GM18909 (cell line): Measurements from ENCODE around the gene MYH14.

Source experiments
- ATAC-seq: cut with Tn5 transposase; IDR thresholded peaks from one replicate; pipeline ENCODE4 v1.9.1; 2021; ENCODE audit warnings: mild to moderate bottlenecking; ENCODE audit not compliant: unreplicated experiment, poor library complexity

The MYH14 gene

DNA sequence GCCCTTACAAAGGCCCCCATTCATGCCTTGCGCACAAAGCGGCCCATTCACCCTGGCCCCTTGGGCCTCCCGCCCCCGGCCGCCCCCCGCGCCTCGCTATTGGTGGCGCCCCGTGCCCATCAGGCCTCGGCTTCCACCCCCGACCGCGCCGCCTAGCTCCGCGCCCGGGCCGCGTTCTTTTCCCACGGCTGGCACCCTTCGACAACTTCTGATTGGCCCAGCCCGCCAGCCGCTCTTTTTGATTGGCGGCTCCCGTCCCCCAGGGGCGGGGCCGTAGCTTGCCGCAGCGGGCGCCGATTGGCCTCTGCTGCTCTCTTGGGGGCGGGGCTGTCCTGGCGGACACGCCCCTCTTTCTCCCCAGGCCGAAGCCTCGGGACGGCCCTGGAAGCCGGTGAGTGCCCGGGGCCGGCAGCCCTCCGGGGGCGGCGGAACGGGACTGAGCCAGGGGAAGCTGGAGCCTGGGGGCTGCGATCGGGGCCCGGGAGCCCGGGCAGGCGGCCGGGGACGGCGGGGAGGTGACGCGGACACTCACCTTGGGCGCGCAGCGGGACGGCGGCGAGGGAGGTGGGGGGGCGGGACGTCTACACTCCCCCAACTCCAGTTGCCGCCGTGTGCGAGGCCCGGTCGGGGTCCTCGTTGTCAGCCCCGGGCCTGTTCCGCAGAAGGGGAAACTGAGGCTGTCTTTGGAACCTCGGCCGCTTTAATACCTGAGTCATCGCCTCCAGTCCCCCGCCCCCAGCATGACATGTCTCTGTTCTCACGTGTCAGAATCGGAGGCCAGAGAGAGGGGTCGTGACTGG is at the start of gene MYH14:
Gene MYH14 (plus strand): TSS at position 342 of the 800 bp plus-strand sequence. CDS start 6,744 bp downstream, outside the sequence.
- no peak for ATAC-seq

DNA sequence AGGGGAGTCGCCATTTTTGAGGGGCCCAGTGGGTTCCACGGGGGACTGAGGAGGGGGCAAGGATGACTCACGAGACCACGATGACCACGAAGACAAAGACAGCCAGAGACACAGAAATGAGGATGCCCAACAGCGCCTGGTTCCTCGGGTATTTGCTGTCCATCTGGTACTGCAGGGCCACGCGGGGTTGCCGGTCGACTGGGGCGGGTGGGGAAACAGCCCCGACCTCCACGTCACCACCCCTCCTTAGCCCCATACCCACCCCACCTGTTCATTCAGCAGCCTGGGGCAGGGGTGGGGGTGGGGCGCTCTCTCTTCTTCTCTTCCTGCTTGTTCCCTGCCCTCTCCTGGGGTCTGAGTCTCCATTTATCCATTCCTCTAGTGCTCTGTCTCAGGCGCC is 48.9 kb upstream of the MYH14 start:
- no peak for ATAC-seq

DNA sequence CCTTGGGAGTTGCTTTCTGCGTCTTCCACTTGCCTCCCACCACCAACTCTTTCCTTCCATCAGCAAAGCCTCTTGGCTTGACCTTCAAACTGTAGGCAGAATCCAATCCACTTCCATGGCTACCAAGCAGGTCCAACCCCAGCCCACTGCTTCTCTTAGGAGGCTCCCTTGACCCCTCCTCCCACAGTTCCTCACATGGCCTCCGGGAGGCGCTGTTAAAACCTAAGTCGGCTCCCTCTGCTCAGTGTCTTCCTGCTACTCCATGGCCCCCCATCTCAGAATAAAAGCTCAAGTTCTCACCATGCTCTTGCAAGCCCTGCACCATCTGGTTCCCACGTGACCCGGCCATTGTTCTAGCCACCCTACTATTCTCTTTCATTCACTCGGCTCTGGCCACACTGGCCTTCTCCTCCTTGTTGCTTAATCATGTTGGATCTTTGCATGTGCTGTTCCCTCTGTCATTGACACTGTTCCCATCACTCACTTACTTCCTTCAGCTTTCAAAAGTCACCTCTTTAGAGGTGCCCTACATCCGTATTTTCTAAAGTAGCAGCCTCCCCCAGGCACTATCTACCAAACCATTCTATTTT is 47.8 kb upstream of the MYH14 start:
- ATAC-seq: no peak

DNA sequence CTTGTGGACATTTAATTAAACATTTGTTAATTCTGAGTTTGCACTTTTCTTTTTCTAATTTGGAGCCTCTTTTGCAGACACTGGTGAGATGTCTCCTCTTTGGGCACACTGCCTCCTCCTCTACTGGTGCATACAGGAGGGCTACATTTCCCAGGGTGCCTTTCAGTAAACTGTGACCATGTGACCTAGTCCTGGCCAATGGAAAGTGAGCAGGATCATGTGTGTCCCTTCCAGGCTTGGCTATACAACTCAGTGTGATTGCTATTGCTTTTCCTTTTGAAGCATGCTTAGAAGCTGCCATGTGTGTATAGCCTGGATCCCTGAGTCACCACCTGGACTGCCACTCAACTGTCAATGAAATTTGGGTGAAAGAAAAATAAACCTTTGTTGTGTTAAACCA is 44.8 kb upstream of the MYH14 start:
- no peak for ATAC-seq

DNA sequence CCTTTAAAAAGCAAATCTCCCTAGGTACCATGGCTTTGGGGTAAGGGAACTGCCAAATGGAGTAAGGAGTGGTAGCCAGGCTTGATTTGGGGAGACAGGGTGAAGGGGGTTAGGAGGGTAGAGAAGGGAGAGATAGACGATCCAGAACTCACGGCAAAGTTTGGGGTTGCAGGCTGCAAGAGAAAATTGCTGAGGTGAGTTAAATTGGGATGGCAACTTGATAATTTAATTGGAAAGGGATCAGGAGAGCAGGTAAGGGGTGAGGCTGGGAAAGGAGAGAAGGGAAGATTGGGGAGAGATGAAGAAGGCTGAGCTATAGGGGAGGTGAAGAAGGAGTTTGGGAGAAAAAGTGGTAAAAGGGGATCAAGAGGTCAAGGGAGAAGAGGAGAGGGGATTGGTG is 44.3 kb upstream of the MYH14 start:
- ATAC-seq: no peak

DNA sequence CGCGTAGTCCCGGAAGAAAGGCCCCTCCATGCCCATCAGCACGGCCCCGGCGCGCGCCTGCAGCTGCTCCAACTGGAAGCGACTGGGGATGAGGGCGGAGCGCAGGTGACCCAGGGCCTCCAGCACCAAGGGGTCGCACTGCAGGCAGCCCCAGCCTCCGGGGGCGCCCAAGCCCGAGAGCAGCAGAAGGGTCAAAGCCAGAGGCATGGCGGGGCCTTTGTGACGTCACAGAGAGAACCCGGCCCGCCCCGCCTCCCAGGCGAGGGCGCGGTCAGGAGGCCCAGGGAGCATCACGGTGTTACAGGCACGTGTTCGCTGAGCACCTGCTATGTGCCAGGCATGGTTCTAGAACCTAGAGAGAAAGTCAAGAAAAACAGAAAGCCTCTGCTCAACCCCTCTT is 40.4 kb upstream of the MYH14 start, which contains the start of gene IZUMO2:
Gene IZUMO2 (minus strand): TSS at position 294 of the 400 bp plus-strand sequence. CDS start 87 bp downstream, at position 207.
- no peak for ATAC-seq

DNA sequence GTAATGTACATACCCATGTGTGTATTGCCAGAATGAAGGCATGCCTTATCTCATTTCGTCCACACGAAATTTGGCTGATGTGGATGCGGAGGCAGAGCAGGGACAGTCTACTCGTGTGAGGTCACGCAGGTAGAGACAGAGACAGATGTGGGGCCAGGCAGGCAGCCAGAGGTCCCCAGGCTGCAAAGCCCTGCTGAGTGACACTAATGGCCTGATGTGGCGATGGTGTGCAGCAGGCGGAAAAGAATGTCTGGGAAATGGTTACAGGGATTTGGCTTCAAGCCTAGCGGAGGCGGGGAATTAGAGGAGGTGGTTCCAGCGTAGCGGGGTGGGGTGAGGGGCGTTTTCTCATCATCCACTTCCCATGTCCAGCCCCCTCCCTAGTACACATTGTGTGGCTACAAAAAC is 36.1 kb upstream of the MYH14 start:
- ATAC-seq: no peak

DNA sequence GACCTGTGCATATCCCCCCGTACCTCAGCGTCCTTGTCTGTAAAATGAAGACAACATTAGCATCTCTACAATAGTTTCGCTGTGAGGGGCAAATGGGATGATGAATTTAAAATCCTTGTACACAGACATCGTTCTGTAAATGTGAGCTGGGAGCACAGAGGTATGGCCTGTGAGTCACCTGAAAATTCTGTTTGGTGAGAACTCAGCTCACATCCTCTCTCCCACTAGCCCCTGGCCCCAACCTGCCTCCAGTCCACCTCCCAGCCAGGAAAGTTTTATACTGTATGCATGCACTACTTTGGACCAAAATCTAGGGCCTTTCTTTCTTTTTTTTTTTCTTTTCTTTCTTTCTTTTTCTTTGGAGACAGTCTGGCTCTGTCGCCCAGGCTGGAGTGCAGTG is 31.7 kb upstream of the MYH14 start:
- ATAC-seq: no peak

DNA sequence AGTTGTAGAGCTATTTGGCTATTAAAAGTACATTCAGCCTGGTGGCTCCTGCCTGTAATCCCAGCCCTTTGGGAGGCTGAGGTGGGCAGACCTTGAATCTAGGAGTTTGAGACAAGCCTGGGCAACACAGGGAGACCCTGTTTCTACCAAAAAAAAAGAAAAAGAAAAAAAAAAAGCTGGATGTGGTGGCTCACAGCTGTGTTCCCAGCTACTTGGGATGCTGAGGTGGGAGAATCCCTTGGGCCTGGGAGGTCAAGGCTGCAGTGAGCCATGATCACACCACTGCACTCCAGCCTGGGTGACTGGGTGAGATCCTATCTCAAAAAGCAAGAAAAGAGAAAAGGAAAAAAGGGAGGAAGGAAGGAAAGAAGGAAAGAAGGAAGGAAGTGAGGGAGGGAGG is 30.7 kb upstream of the MYH14 start:
- ATAC-seq: no peak

DNA sequence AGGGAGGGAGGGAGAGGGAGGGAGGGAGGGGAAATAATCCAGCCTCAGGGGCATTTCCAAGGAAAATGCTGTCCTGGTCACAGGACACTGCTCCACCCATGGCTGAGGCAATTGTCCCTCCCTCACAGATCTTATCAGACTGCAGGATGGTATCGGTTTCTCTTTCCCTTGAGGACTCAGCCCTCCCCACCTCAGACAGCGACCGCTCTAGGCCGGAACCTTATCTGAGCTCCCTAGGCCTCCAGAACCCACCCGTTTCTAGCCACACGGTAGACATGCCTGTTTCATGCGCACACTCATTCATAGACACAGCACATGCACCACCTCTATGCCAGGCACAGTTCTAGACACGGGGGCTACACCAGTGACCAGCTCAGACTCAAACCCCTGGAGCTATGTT is 30.3 kb upstream of the MYH14 start:
- ATAC-seq: no peak

DNA sequence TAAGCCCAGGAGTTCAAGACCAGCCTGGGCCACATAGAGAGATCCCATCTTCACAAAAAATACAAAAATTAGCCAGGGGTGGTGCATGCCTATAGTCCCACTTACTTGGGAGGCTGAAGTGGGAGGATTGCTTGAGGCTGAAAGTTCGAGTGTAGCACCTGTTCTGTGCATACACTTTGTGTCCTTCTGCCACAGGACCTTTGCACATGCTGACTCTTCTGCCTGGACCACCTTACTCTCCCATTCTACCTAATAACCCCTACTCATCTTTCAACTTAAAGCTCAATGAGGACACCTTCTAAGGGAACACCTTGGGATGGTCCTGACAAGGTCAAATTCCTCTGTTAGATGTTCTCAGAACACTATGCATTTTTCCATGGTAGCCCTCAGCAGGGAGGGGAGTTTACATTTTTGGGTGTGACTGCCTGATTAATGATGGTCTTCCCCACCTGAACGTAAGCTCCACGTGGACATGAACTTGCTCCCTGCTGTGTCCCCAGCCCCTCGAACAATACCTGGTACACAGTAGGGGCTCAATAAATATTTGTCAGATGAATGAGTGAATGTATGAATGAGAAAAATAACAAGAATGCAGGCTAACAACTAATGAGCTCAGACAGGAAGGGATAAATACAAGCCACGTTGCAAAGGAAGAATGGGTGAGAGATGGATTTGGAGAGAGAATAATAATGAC is 29.2 kb upstream of the MYH14 start:
- ATAC-seq: no peak

DNA sequence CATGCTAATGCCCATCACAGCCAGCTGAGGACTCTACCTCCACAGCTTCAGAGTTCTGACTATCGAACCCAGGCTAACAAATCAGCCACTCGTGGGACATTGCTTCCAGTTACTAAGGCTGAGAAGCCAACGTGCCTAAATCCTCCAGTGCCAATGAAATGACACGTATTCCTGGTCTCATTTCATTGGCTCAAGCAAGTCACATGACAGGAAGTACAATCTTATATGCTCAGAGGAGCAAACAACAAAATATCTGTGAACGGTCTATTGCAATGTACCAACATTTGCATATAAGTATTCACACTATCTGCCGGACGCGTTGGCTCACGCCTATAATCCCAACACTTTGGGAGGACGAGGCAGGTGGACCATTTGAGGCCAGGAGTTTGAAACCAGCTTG is 27.5 kb upstream of the MYH14 start:
- ATAC-seq: no peak

DNA sequence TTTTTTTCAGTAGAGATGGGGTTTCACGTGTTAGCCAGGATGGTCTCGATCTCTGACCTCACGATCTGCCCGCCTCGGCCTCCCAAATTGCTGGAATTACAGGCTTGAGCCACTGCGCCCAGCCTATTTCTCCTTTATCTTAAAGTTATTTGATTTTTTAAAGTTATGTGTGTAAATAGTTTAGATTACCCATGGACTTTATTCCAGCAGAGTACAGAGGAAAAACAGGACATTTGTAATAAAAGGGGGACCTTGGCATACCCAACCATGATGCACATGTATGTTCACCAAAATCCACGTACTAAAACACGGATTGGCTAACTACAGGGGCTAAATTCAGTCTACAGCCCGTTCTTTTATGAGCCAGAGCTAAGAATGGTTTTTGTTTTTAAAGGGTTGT is 26.6 kb upstream of the MYH14 start:
- no peak for ATAC-seq

DNA sequence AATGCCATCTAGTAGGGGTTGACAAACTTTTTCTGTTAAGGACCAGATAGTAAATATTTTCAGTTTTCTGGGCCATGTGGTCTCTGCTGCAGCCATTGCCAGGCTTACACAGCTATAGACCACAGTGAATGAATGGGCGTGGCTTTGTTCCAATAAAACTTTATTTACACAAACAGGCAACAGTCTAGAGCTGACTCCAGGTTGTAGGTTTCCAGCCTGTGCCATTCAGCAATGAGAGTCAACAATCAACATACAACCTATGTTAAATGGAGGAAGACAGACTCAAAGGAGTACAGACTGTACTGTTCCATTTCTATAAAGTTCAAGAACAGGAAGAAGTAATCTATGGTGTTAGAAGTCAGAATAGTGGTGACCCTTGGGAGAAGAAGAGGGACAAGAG is 25.1 kb upstream of the MYH14 start:
- ATAC-seq: no peak

DNA sequence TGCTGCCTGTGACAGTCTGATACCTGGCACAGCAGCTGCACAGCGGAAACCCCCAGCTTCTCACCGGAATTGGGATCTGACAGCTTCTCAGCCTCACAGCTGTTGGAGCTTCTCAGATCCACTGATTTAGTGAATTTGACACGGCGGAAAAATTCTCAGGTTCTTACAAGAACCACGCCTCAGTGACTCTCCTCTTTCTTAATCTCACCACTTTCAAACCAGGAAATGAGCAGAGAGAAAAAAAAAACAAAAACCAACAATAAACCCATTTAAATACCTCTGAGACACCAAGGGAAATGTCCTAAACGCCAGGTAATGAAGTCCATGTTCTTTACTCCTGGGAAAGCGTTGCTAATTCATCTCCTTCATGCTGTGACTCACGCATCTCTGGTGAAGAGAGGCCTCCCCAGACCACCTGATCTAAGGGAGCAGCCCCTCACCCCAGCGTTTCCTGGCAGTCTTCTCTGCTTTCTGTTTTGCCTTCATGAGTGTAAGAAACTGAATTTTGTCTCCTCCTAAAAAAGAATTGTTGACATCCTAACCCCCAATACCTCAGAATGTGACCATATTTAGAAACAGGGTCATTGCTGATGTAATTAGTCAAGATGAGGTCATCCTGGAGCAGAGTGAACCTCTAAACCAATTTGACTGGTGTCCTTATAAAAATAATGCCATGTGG is 24.4 kb upstream of the MYH14 start:
- ATAC-seq: no peak

DNA sequence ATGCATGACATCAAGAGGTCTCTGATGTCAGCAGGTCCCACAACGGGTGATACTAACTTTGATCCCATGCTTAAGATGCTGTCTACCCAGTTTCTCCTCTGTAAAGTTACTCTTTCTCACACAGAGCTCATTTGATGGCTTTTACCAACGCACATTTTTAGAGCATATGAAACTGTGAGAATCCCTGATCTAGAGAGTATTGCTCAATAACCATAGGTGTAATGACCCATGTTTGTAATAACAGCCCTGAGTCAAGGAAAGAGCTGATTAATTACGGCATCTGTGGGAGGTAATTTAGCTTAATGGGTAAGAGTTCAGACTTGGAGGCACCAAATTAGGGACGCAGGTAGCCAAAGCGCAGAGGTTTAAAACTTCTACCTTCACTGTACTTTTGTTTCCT is 22.3 kb upstream of the MYH14 start:
- ATAC-seq: no peak

DNA sequence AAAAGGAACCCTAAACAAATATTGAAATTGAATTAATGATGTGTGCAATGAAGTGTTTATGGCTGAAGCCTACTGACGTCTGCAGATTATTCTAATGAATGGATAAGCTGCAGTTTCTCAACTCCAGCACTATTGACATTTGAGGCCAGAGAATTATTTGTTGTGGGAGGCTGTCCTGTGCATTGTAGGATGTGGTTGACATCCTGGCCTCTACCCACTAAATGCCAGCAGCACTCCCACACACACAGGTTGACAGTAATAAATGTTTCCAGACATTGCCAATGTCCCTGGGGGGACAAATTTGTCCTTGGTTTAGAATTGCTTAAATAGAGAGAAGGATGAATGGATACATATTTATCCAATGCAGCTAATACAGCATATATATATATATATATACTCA is 19.2 kb upstream of the MYH14 start:
- ATAC-seq: no peak

DNA sequence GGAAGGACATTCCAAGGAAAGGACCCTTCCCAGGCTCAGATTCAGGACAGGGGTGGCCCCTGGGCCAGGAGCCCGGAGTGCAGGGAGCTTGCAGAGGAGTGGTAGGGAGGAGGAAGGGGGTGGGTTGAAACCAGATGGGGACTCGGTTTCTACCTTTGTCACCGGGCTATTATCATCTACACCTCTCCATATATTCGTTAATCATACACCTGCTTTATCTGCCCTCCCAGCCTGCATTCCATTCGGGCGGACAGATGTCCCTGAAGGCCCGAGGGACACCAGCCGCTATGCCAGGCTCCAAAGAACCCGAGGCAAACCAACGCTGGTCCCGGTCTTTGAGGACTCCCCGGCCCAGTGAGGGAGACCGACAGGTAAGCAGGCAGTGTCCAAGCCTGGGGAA is 15.5 kb upstream of the MYH14 start:
- ATAC-seq: no peak

DNA sequence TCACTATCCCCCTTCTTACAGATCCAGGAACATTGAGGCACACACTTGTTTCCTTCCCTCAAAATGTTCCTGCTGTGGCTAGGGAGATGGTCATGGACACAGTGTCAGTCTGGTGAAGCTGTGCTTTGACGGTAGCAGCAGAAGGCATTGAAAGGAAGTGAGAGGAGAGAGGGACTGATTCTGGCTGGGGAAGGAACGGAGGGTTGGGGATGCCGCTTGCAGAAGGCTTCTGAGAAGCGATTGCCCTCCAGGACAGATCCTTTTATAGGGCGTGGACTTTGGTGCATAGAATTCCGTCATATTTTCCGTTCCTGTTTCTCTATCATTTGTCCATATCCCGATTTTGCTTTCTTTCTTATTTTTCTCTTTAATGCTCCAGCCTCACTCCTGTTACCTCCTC is 14.1 kb upstream of the MYH14 start:
- ATAC-seq: no peak

DNA sequence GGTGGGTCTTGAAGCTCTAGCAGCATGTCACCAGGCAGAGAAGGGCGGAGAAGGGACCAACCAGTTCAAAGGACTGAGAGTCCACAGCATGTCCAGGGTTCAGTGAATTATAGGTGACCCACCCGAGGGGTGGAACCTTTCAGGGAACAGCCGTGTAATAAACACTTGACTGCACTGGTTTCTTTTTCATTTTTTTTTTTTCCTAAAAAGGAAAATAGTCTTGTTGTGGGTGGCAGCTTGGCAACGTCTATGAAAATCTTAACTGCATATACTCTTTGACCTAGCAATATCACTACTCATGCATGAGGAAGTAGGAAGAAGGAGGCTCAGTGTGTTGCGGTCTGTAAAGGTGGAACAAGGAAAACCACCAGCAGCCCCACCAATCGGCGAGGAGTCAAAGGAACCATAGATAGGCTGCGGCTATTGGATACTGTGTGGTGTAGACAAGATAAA is 13.0 kb upstream of the MYH14 start:
- no peak for ATAC-seq

DNA sequence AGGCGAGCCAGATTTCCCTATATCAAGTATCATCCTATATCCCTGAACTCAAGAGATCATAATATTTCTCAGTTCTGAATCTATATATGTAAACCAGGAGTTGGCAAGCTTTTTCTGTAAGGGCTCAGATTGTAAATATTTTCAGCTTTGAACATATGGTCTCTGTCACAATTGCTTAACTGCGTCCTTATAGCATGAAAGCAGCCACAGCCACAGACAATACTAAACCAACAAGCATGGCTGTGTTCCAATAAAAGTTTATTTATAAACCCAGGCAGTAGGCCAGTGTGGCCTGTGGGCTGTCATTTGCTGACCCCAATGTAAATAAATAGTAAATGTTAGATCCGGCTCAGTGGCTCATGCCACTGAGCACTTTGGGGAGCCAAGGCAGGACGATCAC is 12.2 kb upstream of the MYH14 start:
- no peak for ATAC-seq
